BLaER1 treated with 17β-estradiol and CSF1 and Interleukin-3, amounts not matched to agents 10 nM and 100 nM (cell line): ENCODE results near the gene UBL4B.
A peak's percentile ranks its signal among the peaks of the same experiment; 100 is the strongest.

ENCODE experiments used
- H3K27ac ChIP-seq, 11 experiments: shearing (Covaris generic); formaldehyde crosslinking; 2 replicates each; pipeline ENCODE4 v1.8.1; 2022
- H3K27me3 ChIP-seq, 11 experiments: shearing (Covaris generic); formaldehyde crosslinking; 2 replicates each; pipeline ENCODE4 v1.8.1; 2022
- H3K36me3 ChIP-seq, 11 experiments: shearing (Covaris generic); formaldehyde crosslinking; 2 replicates each; pipeline ENCODE4 v1.8.1; 2022
- H3K4me1 ChIP-seq, 10 experiments: shearing (Covaris generic); formaldehyde crosslinking; 2 replicates each; pipeline ENCODE4 v1.8.1; 2022
- H3K4me2 ChIP-seq, 11 experiments: shearing (Covaris generic); formaldehyde crosslinking; 2 replicates each; pipeline ENCODE4 v1.8.1; 2022
- H3K4me3 ChIP-seq, 10 experiments: shearing (Covaris generic); formaldehyde crosslinking; 2 replicates each; pipeline ENCODE4 v1.8.1; 2022
- H3K9ac ChIP-seq, 11 experiments: shearing (Covaris generic); formaldehyde crosslinking; 2 replicates each; pipeline ENCODE4 v1.8.1; 2022
- H3K9me3 ChIP-seq, 11 experiments: shearing (Covaris generic); formaldehyde crosslinking; replicated peaks in 1 of 11; 2 replicates each; pipeline ENCODE4 v1.8.1; 2022
- H4K20me1 ChIP-seq, 11 experiments: shearing (Covaris generic); formaldehyde crosslinking; 2 replicates each; pipeline ENCODE4 v1.8.1; 2022
- Cebpa-rat ChIP-seq, 11 experiments: shearing (Covaris generic); IDR thresholded peaks; 2 replicates each; pipeline ENCODE4 v1.8.1; 2022

The UBL4B gene

GRCh38 chr1:110150330-110151174 lies 38.3 kb downstream of the UBL4B start, which contains the start of gene SLC6A17:
Gene SLC6A17, plus strand, starts transcription at chr1:110150494. Its CDS starts 16,436 bp downstream, at chr1:110166930.
- Histone ChIP-seq H3K36me3 (no peaks in the 10 kb centered on the region), H3K9ac (no peak within 1 kb of the TSS), H3K4me1 (peaks cover 0 to 16% (median 9%) of the 10 kb centered on the region in 10 experiments; a peak in 14 of 20 replicates), H4K20me1 (peaks cover 0 to 33% (median 5%) of the 10 kb centered on the region in 11 experiments; a peak in 8 of 22 replicates), H3K4me2 (peak within 1 kb of the TSS; percentile 54 to 78 (median 72)), H3K4me3 (peak within 1 kb of the TSS; percentile 24 to 63 (median 45); a peak in 19 of 20 replicates), H3K9me3 (peaks cover 0 to 6% (median 0%) of the 10 kb centered on the region in 11 experiments; a peak in 2 of 22 replicates), H3K27ac (no peak within 1 kb of the TSS), H3K27me3 (peaks cover 70 to 87% (median 83%) of the 10 kb centered on the region in 11 experiments)
- TF ChIP-seq Cebpa-rat (IDR thresholded peaks at IDR 0.05): no peak

GRCh38 chr1:110151175-110151669 lies 39.0 kb downstream of the UBL4B start:
- TF ChIP-seq Cebpa-rat (IDR thresholded peaks at IDR 0.05): no peak
- H4K20me1 ChIP-seq: peaks cover 0 to 33% (median 5%) of the 10 kb centered on the region in 11 experiments; a peak in 8 of 22 replicates
- peaks cover 0 to 16% (median 9%) of the 10 kb centered on the region in 10 experiments; a peak in 14 of 20 replicates for H3K4me1 ChIP-seq
- H3K27ac ChIP-seq: no peak overlapping the region
- H3K4me2 ChIP-seq: peak overlapping the region; percentile 9 to 78 (median 69); a peak in 10 of 22 replicates
- H3K27me3 ChIP-seq: peaks cover 70 to 87% (median 83%) of the 10 kb centered on the region in 11 experiments
- H3K9me3 ChIP-seq: peaks cover 0 to 6% (median 0%) of the 10 kb centered on the region in 11 experiments; a peak in 2 of 22 replicates
- peak overlapping the region in 4 of 10 experiments; percentile 40 to 63 (median 47); a peak in 7 of 20 replicates for H3K4me3 ChIP-seq
- H3K36me3 ChIP-seq: no peaks in the 10 kb centered on the region
- no peak overlapping the region for H3K9ac ChIP-seq

GRCh38 chr1:110152133-110152785 lies 40.0 kb downstream of the UBL4B start:
- peaks cover 0 to 33% (median 5%) of the 10 kb centered on the region in 11 experiments; a peak in 8 of 22 replicates for H4K20me1 ChIP-seq
- H3K27ac ChIP-seq: no peak overlapping the region
- H3K4me3 ChIP-seq: no peak overlapping the region
- no peak overlapping the region for H3K4me2 ChIP-seq
- H3K27me3 ChIP-seq: peaks cover 68 to 79% (median 77%) of the 10 kb centered on the region in 11 experiments
- peaks cover 0 to 16% (median 9%) of the 10 kb centered on the region in 10 experiments; a peak in 14 of 20 replicates for H3K4me1 ChIP-seq
- no peaks in the 10 kb centered on the region for H3K36me3 ChIP-seq
- no peak overlapping the region for H3K9ac ChIP-seq
- no peak for TF ChIP-seq Cebpa-rat (IDR thresholded peaks at IDR 0.05)
- peaks cover 0 to 6% (median 0%) of the 10 kb centered on the region in 11 experiments; a peak in 2 of 22 replicates for H3K9me3 ChIP-seq

- Histone ChIP-seq H4K20me1 (peaks cover 0 to 33% (median 5%) of the 10 kb centered on the region in 11 experiments; a peak in 8 of 22 replicates), H3K9me3 (peaks cover 0 to 6% (median 0%) of the 10 kb centered on the region in 11 experiments; a peak in 2 of 22 replicates), H3K27ac (no peak overlapping the region), H3K4me3 (no peak overlapping the region), H3K4me1 (peaks cover 0 to 16% (median 9%) of the 10 kb centered on the region in 10 experiments; a peak in 14 of 20 replicates), H3K9ac (no peak overlapping the region), H3K36me3 (no peaks in the 10 kb centered on the region), H3K4me2 (no peak overlapping the region), H3K27me3 (peaks cover 56 to 67% (median 65%) of the 10 kb centered on the region in 11 experiments)
- no peak for TF ChIP-seq Cebpa-rat (IDR thresholded peaks at IDR 0.05)
These were observed 41.2 kb downstream of the UBL4B start for GRCh38 chr1:110153407-110153950.

GRCh38 chr1:110155878-110156522 lies 43.8 kb downstream of the UBL4B start:
- Histone ChIP-seq H3K9me3 (peaks cover 0 to 1% (median 0%) of the 10 kb centered on the region in 11 experiments; a peak in 1 of 22 replicates), H3K9ac (no peak overlapping the region), H3K4me3 (no peak overlapping the region), H3K27ac (no peak overlapping the region), H4K20me1 (peaks cover 0 to 17% (median 0%) of the 10 kb centered on the region in 11 experiments; a peak in 7 of 22 replicates), H3K36me3 (no peaks in the 10 kb centered on the region), H3K4me2 (no peak overlapping the region), H3K4me1 (peaks cover under 1 to 17% (median 13%) of the 10 kb centered on the region in 10 experiments; a peak in 16 of 20 replicates), H3K27me3 (peaks cover 30 to 42% (median 40%) of the 10 kb centered on the region in 11 experiments)
- TF ChIP-seq Cebpa-rat (IDR thresholded peaks at IDR 0.05): no peak

GRCh38 chr1:110158261-110158660 lies 46.0 kb downstream of the UBL4B start:
- H3K4me2 ChIP-seq: no peak overlapping the region
- H4K20me1 ChIP-seq: peaks cover 0 to 1% (median 0%) of the 10 kb centered on the region in 11 experiments; a peak in 2 of 22 replicates
- H3K4me3 ChIP-seq: no peak overlapping the region
- H3K9ac ChIP-seq: no peak overlapping the region
- H3K4me1 ChIP-seq: peaks cover 0 to 17% (median 11%) of the 10 kb centered on the region in 10 experiments; a peak in 15 of 20 replicates
- no peak overlapping the region for H3K27ac ChIP-seq
- H3K36me3 ChIP-seq: no peaks in the 10 kb centered on the region
- TF ChIP-seq Cebpa-rat (IDR thresholded peaks at IDR 0.05): no peak
- H3K9me3 ChIP-seq: peaks cover 0 to 4% (median 0%) of the 10 kb centered on the region in 11 experiments; a peak in 1 of 22 replicates
- peaks cover 8 to 19% (median 17%) of the 10 kb centered on the region in 11 experiments for H3K27me3 ChIP-seq

- no peak overlapping the region for H3K27ac ChIP-seq
- peaks cover 0 to 10% (median 8%) of the 10 kb centered on the region in 11 experiments; a peak in 13 of 22 replicates for H3K27me3 ChIP-seq
- peaks cover 0 to 17% (median 11%) of the 10 kb centered on the region in 10 experiments; a peak in 15 of 20 replicates for H3K4me1 ChIP-seq
- peaks cover 0 to 4% (median 0%) of the 10 kb centered on the region in 11 experiments; a peak in 1 of 22 replicates for H3K9me3 ChIP-seq
- peak overlapping the region in 5 of 11 experiments; percentile 10 to 24 (median 15); a peak in 6 of 22 replicates for H3K4me2 ChIP-seq
- H3K36me3 ChIP-seq: no peaks in the 10 kb centered on the region
- no peak for TF ChIP-seq Cebpa-rat (IDR thresholded peaks at IDR 0.05)
- no peak overlapping the region for H3K4me3 ChIP-seq
- H3K9ac ChIP-seq: no peak overlapping the region
- H4K20me1 ChIP-seq: no peaks in the 10 kb centered on the region; a peak in 2 of 22 replicates
These were observed 46.9 kb downstream of the UBL4B start for GRCh38 chr1:110159168-110159567.
